GM12874 (cell line): ENCODE data around the gene TUT7.

Experiments used
- CTCF ChIP-seq: IDR thresholded peaks from 2 replicates; pipeline ENCODE4 v1.5.1; 2011; ENCODE audit warnings: low read depth, mild to moderate bottlenecking, control low read depth, low read length, moderate library complexity; ENCODE audit not compliant: insufficient read depth

TUT7 gene

GRCh38 chr9:86353655-86354010, 577 bp downstream of the TUT7 start:
- no peak for TF ChIP-seq CTCF

- TF ChIP-seq CTCF = no peak
Measured at GRCh38 chr9:86352440-86353077, 1.7 kb downstream of the TUT7 start.

- TF ChIP-seq CTCF = no peak
Measured at GRCh38 chr9:86351880-86352279, 2.3 kb downstream of the TUT7 start.

- TF ChIP-seq CTCF = no peak
Measured at GRCh38 chr9:86350006-86350760, 4.0 kb downstream of the TUT7 start.

- no peak for TF ChIP-seq CTCF
Measured at GRCh38 chr9:86349271-86349670, 4.9 kb downstream of the TUT7 start.

GRCh38 chr9:86347991-86348390, 6.2 kb downstream of the TUT7 start:
- no peak for TF ChIP-seq CTCF

- TF ChIP-seq CTCF = no peak
Measured at GRCh38 chr9:86344818-86345217, 9.4 kb downstream of the TUT7 start.
